DND-41 (cell line): ENCODE data around the gene MRNIP.

Experiments used
- ATAC-seq: fragments of 200-7000 bp; cut with Tn5 transposase; 3 replicates; pipeline ENCODE4 v1.9.1; 2021; ENCODE audit warnings: low read depth; ENCODE audit not compliant: insufficient read depth
- DNase-seq: peaks from one replicate; pipeline ENCODE4 v3.0.0-alpha.2; 2020
- H2AFZ ChIP-seq: 2 replicates; pipeline ENCODE4 v1.6.0; 2012; ENCODE audit warnings: low read depth, low read length
- H3K27ac ChIP-seq: 2 replicates; pipeline ENCODE4 v1.5.1; 2012; ENCODE audit warnings: low read length, inconsistent platforms
- H3K27me3 ChIP-seq: fragments of 200-600 bp; sonication (generic); 2 replicates; pipeline ENCODE4 v1.6.0; 2012; ENCODE audit warnings: low read length, mild to moderate bottlenecking, inconsistent platforms; ENCODE audit not compliant: insufficient read depth, poor library complexity
- H3K36me3 ChIP-seq: 2 replicates; pipeline ENCODE4 v1.5.1; 2012; ENCODE audit warnings: low read length, inconsistent platforms; ENCODE audit not compliant: insufficient read depth
- H3K4me1 ChIP-seq: 2 replicates; pipeline ENCODE4 v1.5.1; 2012; ENCODE audit warnings: mild to moderate bottlenecking, low read length; ENCODE audit not compliant: insufficient read depth
- H3K4me2 ChIP-seq: 2 replicates; pipeline ENCODE4 v1.6.0; 2012; ENCODE audit warnings: mild to moderate bottlenecking, moderate library complexity, low read length, inconsistent platforms; ENCODE audit not compliant: insufficient read depth
- H3K4me3 ChIP-seq, 2 experiments: fragments of 200-600 bp in 1 of 2; shearing (Covaris generic) in 1 of 2; 2 replicates each; pipeline ENCODE4 v1.5.1; 2012 to 2016; ENCODE audit warnings: inconsistent platforms in 2 of 2, low read length in 2 of 2, mild to moderate bottlenecking in 2 of 2, low read depth in 1 of 2, moderate library complexity in 1 of 2
- H3K79me2 ChIP-seq: 2 replicates; pipeline ENCODE4 v1.6.0; 2012; ENCODE audit warnings: low read length, inconsistent platforms; ENCODE audit not compliant: insufficient read depth
- H3K9ac ChIP-seq: 2 replicates; pipeline ENCODE4 v1.6.0; 2012; ENCODE audit warnings: low read depth, mild to moderate bottlenecking, inconsistent platforms, low read length, moderate library complexity
- H3K9me3 ChIP-seq: 2 replicates; pipeline ENCODE4 v1.5.1; 2012; ENCODE audit warnings: low read length, moderate library complexity, mild to moderate bottlenecking, inconsistent platforms; ENCODE audit not compliant: insufficient read depth, severe bottlenecking
- H4K20me1 ChIP-seq: 2 replicates; pipeline ENCODE4 v1.6.0; 2012; ENCODE audit warnings: low read length; ENCODE audit not compliant: insufficient read depth
- EZH2 ChIP-seq: IDR thresholded peaks from 3 replicates; pipeline ENCODE4 v1.6.1; 2012; ENCODE audit warnings: borderline replicate concordance, low read depth, mild to moderate bottlenecking, moderate library complexity, low read length, inconsistent platforms; ENCODE audit not compliant: severe bottlenecking
- TF ChIP-seq, protein P1 (sequence below): IDR thresholded peaks from 2 replicates; pipeline ENCODE4 v1.5.1; 2012; ENCODE audit warnings: borderline replicate concordance, low read length, moderate library complexity, mild to moderate bottlenecking; ENCODE audit not compliant: poor library complexity, severe bottlenecking; ENCODE audit errors: extremely low read depth

MRNIP gene

GRCh38 chr5:179866241-179867078 is 7.8 kb upstream of the MRNIP start:
- Histone ChIP-seq H3K4me2 (no peak overlapping the region), H3K27me3 (no peaks in the 10 kb centered on the region), H3K36me3 (peaks cover 85% of the 10 kb centered on the region), H4K20me1 (no peaks in the 10 kb centered on the region), H3K79me2 (no peaks in the 10 kb centered on the region), H3K9ac (no peak overlapping the region), H3K4me1 (no peaks in the 10 kb centered on the region), H3K27ac (no peak overlapping the region), H3K4me3 (no peak overlapping the region), H2AFZ (no peak overlapping the region), H3K9me3 (no peaks in the 10 kb centered on the region)
- ATAC-seq (no peak), DNase-seq (no peak)
- TF ChIP-seq EZH2, result no peak
- TF ChIP-seq, protein P1, sequence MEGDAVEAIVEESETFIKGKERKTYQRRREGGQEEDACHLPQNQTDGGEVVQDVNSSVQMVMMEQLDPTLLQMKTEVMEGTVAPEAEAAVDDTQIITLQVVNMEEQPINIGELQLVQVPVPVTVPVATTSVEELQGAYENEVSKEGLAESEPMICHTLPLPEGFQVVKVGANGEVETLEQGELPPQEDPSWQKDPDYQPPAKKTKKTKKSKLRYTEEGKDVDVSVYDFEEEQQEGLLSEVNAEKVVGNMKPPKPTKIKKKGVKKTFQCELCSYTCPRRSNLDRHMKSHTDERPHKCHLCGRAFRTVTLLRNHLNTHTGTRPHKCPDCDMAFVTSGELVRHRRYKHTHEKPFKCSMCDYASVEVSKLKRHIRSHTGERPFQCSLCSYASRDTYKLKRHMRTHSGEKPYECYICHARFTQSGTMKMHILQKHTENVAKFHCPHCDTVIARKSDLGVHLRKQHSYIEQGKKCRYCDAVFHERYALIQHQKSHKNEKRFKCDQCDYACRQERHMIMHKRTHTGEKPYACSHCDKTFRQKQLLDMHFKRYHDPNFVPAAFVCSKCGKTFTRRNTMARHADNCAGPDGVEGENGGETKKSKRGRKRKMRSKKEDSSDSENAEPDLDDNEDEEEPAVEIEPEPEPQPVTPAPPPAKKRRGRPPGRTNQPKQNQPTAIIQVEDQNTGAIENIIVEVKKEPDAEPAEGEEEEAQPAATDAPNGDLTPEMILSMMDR, result peak; percentile 27

- H3K4me2 ChIP-seq, result no peak overlapping the region
- no peaks in the 10 kb centered on the region for H3K9me3 ChIP-seq
- DNase-seq (no peak), ATAC-seq (no peak)
- H3K27ac ChIP-seq, result no peak overlapping the region
- no peak overlapping the region for H3K4me3 ChIP-seq
- peaks cover 78% of the 10 kb centered on the region for H3K36me3 ChIP-seq
- H3K9ac ChIP-seq, result no peak overlapping the region
- no peak for TF ChIP-seq EZH2
- TF ChIP-seq, protein P1, result no peak
- H4K20me1 ChIP-seq, result no peaks in the 10 kb centered on the region
- H3K4me1 ChIP-seq, result no peaks in the 10 kb centered on the region
- no peaks in the 10 kb centered on the region for H3K27me3 ChIP-seq
- H2AFZ ChIP-seq, result no peak overlapping the region
- H3K79me2 ChIP-seq, result no peaks in the 10 kb centered on the region
Measured at GRCh38 chr5:179865491-179866240, 7.0 kb upstream of the MRNIP start.

GRCh38 chr5:179864686-179865085 is 6.1 kb upstream of the MRNIP start:
- H3K79me2 ChIP-seq, result no peaks in the 10 kb centered on the region
- H3K9me3 ChIP-seq, result no peaks in the 10 kb centered on the region
- ATAC-seq (no peak), DNase-seq (no peak)
- no peak overlapping the region for H2AFZ ChIP-seq
- no peak overlapping the region for H3K9ac ChIP-seq
- H3K27ac ChIP-seq, result no peak overlapping the region
- no peak overlapping the region for H3K4me2 ChIP-seq
- H4K20me1 ChIP-seq, result no peaks in the 10 kb centered on the region
- H3K4me3 ChIP-seq, result no peak overlapping the region
- H3K36me3 ChIP-seq, result peaks cover 68% of the 10 kb centered on the region
- TF ChIP-seq, protein P1, result no peak
- no peak for TF ChIP-seq EZH2
- H3K4me1 ChIP-seq, result peaks cover 6% of the 10 kb centered on the region
- H3K27me3 ChIP-seq, result no peaks in the 10 kb centered on the region
